MCF 10A (cell line): ENCODE results near the gene PTPRG. TPM values are rescaled to one million over a fixed set of nuclear protein-coding genes. Genes with fewer than 3 reads are reported as not detected.

Experiments
- BruUV-seq: library from RNA; stranded (reverse); fragments of 400-500 nt; replicated peaks from 2 replicates; lab custom pipeline; 2021; lab: Mats Ljungman, UMichigan
- CTCF ChIA-PET: fragments of 300-600 bp; sonication (Branson Sonifier 250); formaldehyde crosslinking; extraction: SDS; loops from one replicate; lab custom pipeline; 2021; ENCODE audit warnings: antibody characterized with exemption, inconsistent platforms; lab: Yijun Ruan, JAX
- POLR2A ChIA-PET: fragments of 300-600, 350-650 bp; sonication (Branson Sonifier 250); formaldehyde crosslinking; extraction: SDS; loops from one replicate; lab custom pipeline; 2020; ENCODE audit warnings: antibody characterized with exemption, inconsistent platforms; lab: Yijun Ruan, JAX
- DNase-seq: peaks from one replicate; pipeline ENCODE4 v3.0.0-alpha.2; 2018; ENCODE audit not compliant: unreplicated experiment
- H3K27ac Mint-ChIP-seq: one replicate; pipeline ENCODE4 v1.8.0; 2022; ENCODE audit warnings: mild to moderate bottlenecking, low read depth, mixed read lengths; ENCODE audit not compliant: unreplicated experiment
- H3K27me3 Mint-ChIP-seq: one replicate; pipeline ENCODE4 v1.8.0; 2022; ENCODE audit warnings: mixed read lengths; ENCODE audit not compliant: insufficient read depth, unreplicated experiment
- H3K36me3 Mint-ChIP-seq: one replicate; pipeline ENCODE4 v1.8.0; 2022; ENCODE audit warnings: mild to moderate bottlenecking, moderate library complexity, mixed read lengths; ENCODE audit not compliant: insufficient read depth, unreplicated experiment
- H3K4me1 Mint-ChIP-seq: one replicate; pipeline ENCODE4 v1.8.0; 2022; ENCODE audit warnings: mixed read lengths; ENCODE audit not compliant: insufficient read depth, unreplicated experiment
- H3K4me3 Mint-ChIP-seq: one replicate; pipeline ENCODE4 v1.8.0; 2022; ENCODE audit warnings: mild to moderate bottlenecking, moderate library complexity, mixed read lengths; ENCODE audit not compliant: unreplicated experiment
- H3K9me3 Mint-ChIP-seq: one replicate; pipeline ENCODE4 v1.8.0; 2022; ENCODE audit warnings: mixed read lengths; ENCODE audit not compliant: unreplicated experiment
- CTCF ChIP-seq: fragments of 200-600 bp; IDR thresholded peaks from one replicate; pipeline ENCODE4 v1.8.0; 2022; ENCODE audit warnings: antibody characterized with exemption, mild to moderate bottlenecking; ENCODE audit not compliant: unreplicated experiment
- intact Hi-C: fragments of 100-400 bp; cut with micrococcal nuclease; formaldehyde crosslinking; loops from 2 replicates; pipeline ENCODE4 v1.14.1; 2022
- total RNA-seq: library from RNA; stranded (reverse); gene quantifications from 2 replicates; pipeline ENCODE4 v1.2.3, GENCODE V29; 2022

PTPRG gene
- total RNA-seq, 1 experiment from 2014 or later, result 54.5 TPM

DNA sequence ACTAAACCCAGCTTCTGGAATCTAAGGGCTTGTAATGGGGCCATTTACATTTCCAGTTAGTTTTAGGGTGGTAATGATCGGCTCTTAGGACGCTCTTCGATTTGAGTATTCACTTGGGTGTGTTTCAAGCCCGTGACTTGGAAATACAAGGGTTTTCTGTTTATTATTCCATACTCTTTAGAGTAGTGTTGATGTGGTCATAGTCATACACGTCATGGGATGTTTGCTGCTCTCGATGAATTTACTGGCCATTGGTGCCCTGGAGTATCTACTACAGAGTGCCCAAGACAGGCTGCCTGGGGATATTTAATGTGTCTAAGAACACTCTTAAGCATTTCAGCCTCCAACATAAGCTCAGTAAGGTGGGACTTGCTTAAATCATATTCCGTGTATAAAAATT, 64.1 kb downstream of the PTPRG start:
- H3K27ac Mint-ChIP-seq, result no peak overlapping the region
- TF ChIP-seq CTCF, result no peak
- POLR2A ChIA-PET, result no interaction called here
- intact Hi-C loops, result no loop called here
- no peaks in the 10 kb centered on the region for H3K27me3 Mint-ChIP-seq
- no peak overlapping the region for H3K4me3 Mint-ChIP-seq
- H3K9me3 Mint-ChIP-seq, result no peaks in the 10 kb centered on the region
- peaks cover 30% of the 10 kb centered on the region for H3K4me1 Mint-ChIP-seq
- H3K36me3 Mint-ChIP-seq, result peaks cover 29% of the 10 kb centered on the region
- no peak for DNase-seq
- CTCF ChIA-PET, result interaction anchor here (0.6 to 1.0 kb wide), 2 partner anchors 10 to 246 kb away, joined by 3 read pairs; no protein-coding TSS in a partner anchor
- no TSS peak for BruUV-seq

DNA sequence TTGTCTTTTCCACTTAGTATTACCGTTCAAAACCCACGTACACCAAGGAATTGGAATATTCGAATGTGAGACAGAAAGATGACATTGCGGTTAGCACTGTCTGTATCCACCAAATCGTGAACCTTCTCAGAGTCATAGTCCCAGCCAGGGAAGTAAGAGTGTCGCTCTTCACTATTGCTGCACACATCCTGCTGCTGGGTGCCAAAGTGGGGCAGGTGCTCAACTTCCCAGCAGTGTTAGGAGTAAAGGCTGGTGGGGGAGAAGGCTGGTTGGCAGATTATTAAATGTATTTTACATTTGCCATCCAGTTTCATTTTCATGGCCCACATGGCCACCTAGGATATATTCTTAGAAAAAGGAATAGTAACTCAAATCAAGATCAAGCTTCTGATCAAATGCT, 65.1 kb downstream of the PTPRG start:
- ChIA-PET CTCF (no interaction called here), POLR2A (no interaction called here)
- TF ChIP-seq CTCF, result no peak
- Mint-ChIP-seq H3K9me3 (no peaks in the 10 kb centered on the region), H3K4me3 (no peak overlapping the region), H3K27ac (no peak overlapping the region), H3K4me1 (peaks cover 33% of the 10 kb centered on the region), H3K36me3 (peaks cover 29% of the 10 kb centered on the region), H3K27me3 (no peaks in the 10 kb centered on the region)
- intact Hi-C loops, result no loop called here
- no peak for DNase-seq
- no TSS peak for BruUV-seq

DNA sequence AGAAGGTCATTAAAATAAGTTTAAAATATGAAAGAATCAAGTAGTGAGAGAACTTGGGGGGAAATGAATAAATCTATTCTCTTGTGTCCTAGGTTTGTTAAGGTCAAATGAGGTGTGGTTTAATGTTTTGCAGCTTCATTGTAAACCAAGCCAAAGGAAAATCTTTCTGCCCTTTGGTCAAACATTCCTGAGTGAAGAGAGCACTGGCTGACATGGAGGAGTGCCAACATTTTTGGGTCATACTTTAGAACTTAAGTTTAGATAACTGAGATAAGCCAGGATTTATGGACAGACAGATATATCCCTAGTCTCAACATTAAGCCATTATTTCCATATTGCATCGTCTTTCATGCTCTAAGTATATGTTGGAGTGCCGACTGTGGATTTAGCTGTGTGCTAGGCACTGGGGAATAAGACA, 66.4 kb downstream of the PTPRG start:
- no peaks in the 10 kb centered on the region for H3K9me3 Mint-ChIP-seq
- no peaks in the 10 kb centered on the region for H3K27me3 Mint-ChIP-seq
- ChIA-PET POLR2A (interaction anchor here (0.6 to 1.5 kb wide), 4 partner anchors 13 to 374 kb away, joined by 3 to 4 read pairs (median 3); no protein-coding TSS in a partner anchor), CTCF (interaction anchor here (0.7 kb wide), 1 partner anchor 64 kb away, joined by 3 read pairs; no protein-coding TSS in a partner anchor)
- H3K36me3 Mint-ChIP-seq, result peaks cover 29% of the 10 kb centered on the region
- H3K27ac Mint-ChIP-seq, result peak overlapping the region; percentile 75
- intact Hi-C loops, result no loop called here
- no TSS peak for BruUV-seq
- no peak for TF ChIP-seq CTCF
- peaks cover 40% of the 10 kb centered on the region for H3K4me1 Mint-ChIP-seq
- DNase-seq, result peak; percentile 67
- H3K4me3 Mint-ChIP-seq, result peak overlapping the region; percentile 31

DNA sequence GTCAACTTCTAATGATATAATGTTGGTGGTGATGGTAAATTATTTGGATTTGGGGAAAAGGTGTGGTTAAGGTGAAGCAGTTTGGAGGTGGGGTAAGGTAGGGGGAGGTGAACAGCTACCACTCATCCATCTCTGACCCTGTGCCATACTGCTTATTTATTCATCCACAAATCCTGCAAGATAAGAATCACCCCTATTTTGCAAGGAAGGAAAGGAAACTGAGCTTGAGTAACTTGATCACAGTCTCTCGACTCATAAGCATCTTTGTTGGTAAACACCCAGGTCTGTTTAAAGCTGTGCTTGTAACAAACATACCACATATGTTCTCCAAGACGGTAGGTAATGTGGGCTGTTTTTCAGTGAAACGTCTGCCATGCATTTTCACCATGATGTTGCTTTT, 67.3 kb downstream of the PTPRG start:
- Mint-ChIP-seq H3K36me3 (peaks cover 24% of the 10 kb centered on the region), H3K4me3 (no peak overlapping the region), H3K27me3 (no peaks in the 10 kb centered on the region), H3K9me3 (no peaks in the 10 kb centered on the region), H3K4me1 (peaks cover 45% of the 10 kb centered on the region), H3K27ac (no peak overlapping the region)
- CTCF ChIA-PET, result interaction anchor here (0.6 to 0.8 kb wide), 4 partner anchors 12 to 1035 kb away, joined by 3 read pairs; no protein-coding TSS in a partner anchor
- no peak for DNase-seq
- TF ChIP-seq CTCF, result no peak
- POLR2A ChIA-PET, result interaction anchor here (0.5 to 1.5 kb wide), 6 partner anchors 13 to 569 kb away, joined by 3 to 4 read pairs (median 3); no protein-coding TSS in a partner anchor
- intact Hi-C loops, result no loop called here
- no TSS peak for BruUV-seq
